ENCODE measurements around the gene HS3ST4. TPM values are rescaled to one million over a fixed set of nuclear protein-coding genes. Genes with fewer than 3 reads are reported as not detected.

The HS3ST4 gene
- total RNA-seq, 4 donors from 2014 or later = 0.49 to 1.4 (median 0.64) TPM; not detected in 1

GRCh38 chr16:25859645-25860044, 167.9 kb downstream of the HS3ST4 start:
- Histone ChIP-seq H3K9me3 (peaks cover 4% of the 10 kb centered on the region), H3K27me3 (no peaks in the 10 kb centered on the region), H3K4me3 (no peak overlapping the region), H3K36me3 (no peaks in the 10 kb centered on the region), H3K27ac (no peak overlapping the region), H3K4me1 (no peaks in the 10 kb centered on the region)
- no peak for TF ChIP-seq POLR2AphosphoS5 (IDR thresholded peaks at IDR 0.05)
- TF ChIP-seq EP300 (IDR thresholded peaks at IDR 0.05) = no peak
- no peak for TF ChIP-seq POLR2A (IDR thresholded peaks at IDR 0.05)
- no peak for TF ChIP-seq CTCF (IDR thresholded peaks at IDR 0.05)
- WGBS = 82% methylated on average over 3 of the region's 3 CpGs
- DNase-seq (ENCODE audit: low spot score in 2 of 2) = no peak

GRCh38 chr16:25867041-25867440, 175.3 kb downstream of the HS3ST4 start:
- no peak overlapping the region for H3K27ac ChIP-seq
- no peaks in the 10 kb centered on the region for H3K27me3 ChIP-seq
- peaks cover 4% of the 10 kb centered on the region for H3K9me3 ChIP-seq
- TF ChIP-seq POLR2A (IDR thresholded peaks at IDR 0.05) (no peak), POLR2AphosphoS5 (IDR thresholded peaks at IDR 0.05) (no peak), EP300 (IDR thresholded peaks at IDR 0.05) (no peak), CTCF (IDR thresholded peaks at IDR 0.05) (no peak)
- no peak for DNase-seq (ENCODE audit: low spot score in 2 of 2)
- H3K4me1 ChIP-seq = no peaks in the 10 kb centered on the region
- no peak overlapping the region for H3K4me3 ChIP-seq
- 71% methylated on average over 2 of the region's 2 CpGs for WGBS
- H3K36me3 ChIP-seq = no peaks in the 10 kb centered on the region

DNA sequence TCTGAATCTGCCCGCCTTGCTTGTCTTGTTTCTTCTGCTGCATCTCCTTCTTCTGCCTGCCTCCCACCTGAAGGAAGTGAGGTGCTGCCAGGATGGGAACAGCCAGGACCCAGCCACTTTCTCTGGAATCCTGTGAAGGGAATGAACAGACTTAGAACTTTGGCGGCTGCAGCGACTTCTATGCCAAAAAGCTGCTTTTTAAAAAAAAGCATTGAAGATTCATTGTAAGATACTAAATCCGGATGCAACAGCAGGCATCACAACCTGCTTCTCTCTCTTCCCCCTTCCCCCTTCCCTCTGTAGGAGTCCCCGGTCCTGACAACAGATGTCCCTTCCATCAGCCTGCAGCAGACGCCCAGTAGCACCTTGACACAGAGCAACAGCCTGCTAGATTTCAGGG, 176.3 kb downstream of the HS3ST4 start:
- Histone ChIP-seq H3K4me3 (no peak overlapping the region), H3K9me3 (peaks cover 4% of the 10 kb centered on the region), H3K36me3 (no peaks in the 10 kb centered on the region), H3K4me1 (no peaks in the 10 kb centered on the region), H3K27me3 (no peaks in the 10 kb centered on the region), H3K27ac (no peak overlapping the region)
- 43% methylated on average over 6 of the region's 6 CpGs for WGBS
- TF ChIP-seq POLR2AphosphoS5 (IDR thresholded peaks at IDR 0.05) = no peak
- TF ChIP-seq CTCF (IDR thresholded peaks at IDR 0.05) = no peak
- TF ChIP-seq POLR2A (IDR thresholded peaks at IDR 0.05) = no peak
- no peak for TF ChIP-seq EP300 (IDR thresholded peaks at IDR 0.05)
- no peak for DNase-seq (ENCODE audit: low spot score in 2 of 2)

DNA sequence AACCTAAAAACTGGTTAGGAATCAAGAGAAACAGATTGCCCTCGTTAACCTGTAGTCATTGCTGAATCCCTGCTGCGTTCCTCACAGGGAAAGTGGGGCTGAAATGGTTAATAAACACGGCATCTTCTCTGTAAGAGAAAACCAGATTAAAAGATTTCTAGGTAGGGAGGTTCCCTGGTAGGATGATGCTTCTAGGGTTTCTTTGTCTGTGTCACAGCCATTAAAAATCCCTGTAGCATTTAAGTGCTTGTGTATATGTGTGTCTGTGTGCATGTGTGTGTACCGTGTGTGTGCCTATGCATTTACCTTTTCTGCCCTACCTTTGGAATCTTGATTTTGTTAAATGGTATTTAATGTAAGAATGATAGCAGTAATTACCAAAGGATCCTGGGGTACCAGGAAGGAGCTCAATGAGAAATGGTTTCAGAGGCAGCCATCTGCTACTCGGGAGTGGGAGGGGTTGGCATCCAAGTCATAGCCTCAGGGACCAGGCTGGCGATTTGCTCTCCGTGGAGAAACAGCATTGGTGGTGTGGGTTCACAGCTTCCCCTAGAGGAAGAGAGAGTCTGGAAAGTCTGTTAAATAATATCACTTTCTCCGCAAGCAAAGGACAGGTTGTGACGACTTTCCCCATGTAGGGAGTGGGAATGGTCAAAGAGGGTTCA, 177.1 kb downstream of the HS3ST4 start:
- H3K27ac ChIP-seq = no peak overlapping the region
- no peak for DNase-seq (ENCODE audit: low spot score in 2 of 2)
- no peaks in the 10 kb centered on the region for H3K4me1 ChIP-seq
- 36% methylated on average over 9 of the region's 9 CpGs for WGBS
- TF ChIP-seq POLR2A (IDR thresholded peaks at IDR 0.05) (no peak), EP300 (IDR thresholded peaks at IDR 0.05) (no peak), POLR2AphosphoS5 (IDR thresholded peaks at IDR 0.05) (no peak), CTCF (IDR thresholded peaks at IDR 0.05) (no peak)
- no peaks in the 10 kb centered on the region for H3K36me3 ChIP-seq
- H3K4me3 ChIP-seq = no peak overlapping the region
- H3K9me3 ChIP-seq = peaks cover 1% of the 10 kb centered on the region
- no peaks in the 10 kb centered on the region for H3K27me3 ChIP-seq

DNA sequence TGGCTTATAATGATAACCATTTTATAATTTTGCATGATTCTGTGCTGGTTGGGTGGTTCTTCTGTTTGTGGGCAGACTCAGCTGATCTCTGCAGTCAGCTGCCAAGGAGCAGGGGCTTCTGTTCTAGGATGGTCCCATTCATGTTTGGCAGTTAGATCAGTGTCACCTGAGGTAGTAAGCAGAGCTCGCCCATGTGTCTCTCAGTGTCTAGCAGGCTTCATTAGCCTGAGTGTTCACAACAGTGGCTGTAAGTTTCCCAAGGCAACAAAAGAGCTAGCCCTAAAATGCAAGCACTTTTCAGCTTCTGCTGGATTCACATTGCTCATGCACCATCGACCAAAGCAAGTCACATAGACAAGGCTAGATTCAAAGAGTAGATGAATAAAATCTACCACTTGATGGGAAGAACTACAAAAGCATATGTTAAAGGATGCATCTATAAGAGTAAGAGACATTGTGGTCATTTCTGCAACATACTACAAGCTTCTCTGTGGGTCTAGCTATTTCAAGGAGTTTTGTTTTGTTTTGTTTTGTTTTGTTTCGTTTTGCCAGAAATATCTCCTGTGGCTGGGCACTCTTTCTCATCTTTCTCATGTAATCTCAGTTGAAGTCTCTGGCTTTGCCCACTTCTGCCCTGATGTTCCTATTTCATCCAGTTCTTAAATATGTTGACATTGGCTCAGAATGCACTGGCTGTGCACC, 180.8 kb downstream of the HS3ST4 start:
- TF ChIP-seq POLR2AphosphoS5 (IDR thresholded peaks at IDR 0.05) (no peak), CTCF (IDR thresholded peaks at IDR 0.05) (no peak), POLR2A (IDR thresholded peaks at IDR 0.05) (no peak), EP300 (IDR thresholded peaks at IDR 0.05) (no peak)
- H3K9me3 ChIP-seq = no peaks in the 10 kb centered on the region
- no peak overlapping the region for H3K27ac ChIP-seq
- H3K4me3 ChIP-seq = no peak overlapping the region
- no peaks in the 10 kb centered on the region for H3K36me3 ChIP-seq
- WGBS = 76% methylated on average over 3 of the region's 3 CpGs
- H3K4me1 ChIP-seq = no peaks in the 10 kb centered on the region
- no peaks in the 10 kb centered on the region for H3K27me3 ChIP-seq
- no peak for DNase-seq (ENCODE audit: low spot score in 2 of 2)

Measured in suprapubic skin (tissue), 4 donors.